Activated T-helper 1 cell treated with anti-CD3 and anti-CD28 coated beads, Interleukin-2, amount 50 U/mL, for 16 hours (primary cell): Measurements from ENCODE around the gene YTHDC1.

Experiments
- DNase-seq, 2 donors: peaks; one replicate each; pipeline ENCODE4 v3.0.0-alpha.2; 2020; ENCODE audit warnings: low read depth in 1 of 2, low spot score in 1 of 2

The YTHDC1 gene

DNA sequence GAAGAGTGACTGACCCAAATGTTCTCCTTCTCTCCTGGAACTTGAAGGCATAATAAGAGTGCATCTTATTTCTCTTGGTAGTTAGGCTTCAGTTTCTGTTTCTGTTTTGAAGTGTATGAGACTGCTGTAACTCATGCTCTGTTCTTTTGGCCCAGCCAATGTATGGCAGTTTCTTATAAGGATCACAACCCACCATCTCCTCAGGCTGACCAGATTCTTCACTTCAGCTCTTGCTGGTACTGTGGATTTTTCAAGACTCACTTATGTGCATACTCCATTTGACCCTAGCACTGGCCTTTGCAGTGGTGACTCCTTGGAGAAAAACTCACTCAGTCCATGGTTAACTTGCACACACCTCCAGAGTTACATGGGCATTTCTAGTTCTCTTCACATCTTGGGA, 9.6 kb upstream of the YTHDC1 start:
- DNase-seq, result no peak

DNA sequence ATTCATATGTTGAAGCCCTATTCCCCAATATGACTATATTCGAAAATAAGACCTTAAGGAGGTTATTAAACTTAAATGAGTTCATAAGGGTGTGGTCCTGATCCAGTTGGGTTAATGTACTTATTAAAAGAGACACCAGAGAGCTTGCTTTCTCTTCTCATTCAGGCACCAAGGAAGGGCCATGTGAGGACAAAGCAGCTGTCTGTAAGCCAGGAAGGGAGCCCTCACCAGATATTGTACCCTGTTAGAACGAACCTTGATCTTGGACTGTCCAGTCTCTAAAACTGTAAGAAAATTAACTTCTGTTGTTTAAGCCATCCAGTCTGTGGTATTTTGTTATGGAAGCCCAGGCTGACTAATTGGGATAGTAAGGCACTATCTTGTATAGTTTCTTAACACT, 9.1 kb upstream of the YTHDC1 start:
- DNase-seq, result no peak

- DNase-seq, result no peak
These were observed 2.9 kb upstream of the YTHDC1 start for GRCh38 chr4:68352791-68353190.

DNA sequence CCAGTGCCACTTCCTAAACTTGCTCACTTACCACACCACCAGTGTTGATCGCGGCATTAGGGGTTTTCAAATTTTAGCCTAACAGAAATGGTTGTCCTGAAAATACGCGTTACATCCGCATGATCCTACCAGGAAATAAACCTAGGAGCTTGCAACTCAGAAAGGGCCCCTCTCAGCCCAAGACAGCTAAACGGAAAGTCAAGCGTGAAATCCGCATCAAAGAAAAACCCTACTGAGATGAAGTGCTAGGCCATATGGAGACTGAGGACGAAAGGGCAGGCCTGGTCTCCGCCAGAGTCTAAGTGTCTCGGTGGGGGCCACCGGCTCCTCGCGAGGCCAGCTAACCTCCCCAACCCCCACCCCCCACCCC, 626 bp downstream of the YTHDC1 start:
- DNase-seq, result no peak

GRCh38 chr4:68348577-68348976, 1.3 kb downstream of the YTHDC1 start:
- DNase-seq, result no peak

GRCh38 chr4:68347845-68348244, 2.0 kb downstream of the YTHDC1 start:
- no peak for DNase-seq

GRCh38 chr4:68346461-68346860, 3.4 kb downstream of the YTHDC1 start:
- no peak for DNase-seq

GRCh38 chr4:68344785-68345184, 5.1 kb downstream of the YTHDC1 start:
- no peak for DNase-seq

GRCh38 chr4:68344049-68344448, 5.8 kb downstream of the YTHDC1 start:
- DNase-seq, result no peak

DNA sequence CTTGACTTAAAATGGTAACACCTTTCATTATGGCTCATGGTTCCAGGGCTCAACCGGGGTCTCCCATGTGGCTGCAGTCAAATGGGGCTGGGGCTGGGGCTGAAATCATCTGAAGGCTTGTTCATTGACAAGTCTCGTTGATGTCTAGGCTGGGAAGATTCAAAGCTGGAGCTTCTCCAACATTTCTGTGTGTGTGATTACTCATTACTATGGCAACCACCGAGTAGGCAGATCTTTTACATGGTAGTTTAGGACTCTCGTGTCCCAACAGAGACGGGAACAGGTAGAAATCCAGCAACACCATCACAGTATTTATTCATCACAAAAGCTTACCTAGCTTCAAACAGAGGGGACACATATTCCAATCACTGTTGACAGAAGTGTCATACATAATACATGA, 7.8 kb downstream of the YTHDC1 start:
- no peak for DNase-seq

GRCh38 chr4:68338625-68339024, 11.3 kb downstream of the YTHDC1 start:
- DNase-seq, result no peak

DNA sequence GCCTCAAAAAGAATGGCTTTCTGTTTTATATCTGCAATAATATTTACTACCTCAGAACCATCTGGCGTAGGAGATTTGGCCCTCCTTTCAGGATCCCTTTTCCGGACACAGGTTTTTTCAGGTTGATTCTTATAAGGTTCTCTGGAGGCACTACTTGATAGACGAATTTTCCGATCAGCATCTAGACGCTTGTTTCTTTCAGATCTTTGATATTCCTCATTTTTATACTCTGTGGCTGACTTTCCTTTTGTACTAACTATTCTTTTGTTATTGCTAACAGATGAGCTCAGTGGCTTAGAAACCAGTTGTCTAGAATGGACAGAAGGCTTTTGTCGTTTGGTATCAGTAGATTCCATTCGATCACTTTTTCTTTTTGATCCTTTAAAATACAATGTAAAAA, 12.4 kb downstream of the YTHDC1 start:
- DNase-seq, result no peak

- no peak for DNase-seq
These were observed 12.9 kb downstream of the YTHDC1 start for GRCh38 chr4:68337004-68337403.

GRCh38 chr4:68336530-68336929, 13.4 kb downstream of the YTHDC1 start:
- DNase-seq, result no peak

GRCh38 chr4:68326141-68326540, 23.7 kb downstream of the YTHDC1 start:
- no peak for DNase-seq

DNA sequence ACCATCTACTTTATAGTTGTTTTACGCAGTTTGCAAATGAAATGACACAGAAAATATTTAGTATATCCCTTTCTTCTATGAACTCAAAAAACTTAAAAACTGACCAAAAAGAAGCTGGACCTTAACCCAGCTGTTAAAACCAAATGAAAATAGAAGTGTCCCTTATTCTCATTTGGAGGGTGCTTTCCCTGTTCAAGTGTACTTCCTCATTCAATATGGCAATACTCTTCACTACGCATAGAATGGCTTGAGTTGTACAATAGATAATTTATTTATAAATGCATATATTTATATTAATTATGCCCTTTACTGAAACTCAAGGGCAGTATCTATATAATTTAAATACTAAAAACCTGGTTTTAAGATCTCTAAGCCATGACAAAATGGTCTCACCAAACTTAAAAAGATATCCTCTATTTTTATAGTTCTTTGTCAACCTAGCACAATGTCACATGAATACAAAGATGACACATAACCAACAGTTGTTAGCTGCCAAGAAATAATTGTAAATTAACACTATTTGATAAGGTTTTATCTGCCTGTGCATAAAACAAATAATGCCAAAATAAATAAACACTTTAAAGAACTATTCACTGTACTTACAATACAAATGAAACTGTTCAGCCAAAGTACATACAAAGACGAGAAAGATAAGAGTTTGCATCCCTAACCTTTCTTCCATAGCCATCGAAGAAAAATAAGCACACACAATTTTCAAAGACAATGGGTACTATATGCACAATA, 25.2 kb downstream of the YTHDC1 start:
- no peak for DNase-seq

GRCh38 chr4:68319040-68319439, 30.9 kb downstream of the YTHDC1 start:
- no peak for DNase-seq

GRCh38 chr4:68316193-68316969, 33.5 kb downstream of the YTHDC1 start:
- no peak for DNase-seq

- no peak for DNase-seq
These were observed 39.1 kb downstream of the YTHDC1 start for GRCh38 chr4:68310651-68311247.

- DNase-seq, result no peak
These were observed 45.2 kb downstream of the YTHDC1 start for GRCh38 chr4:68304731-68305130.

DNA sequence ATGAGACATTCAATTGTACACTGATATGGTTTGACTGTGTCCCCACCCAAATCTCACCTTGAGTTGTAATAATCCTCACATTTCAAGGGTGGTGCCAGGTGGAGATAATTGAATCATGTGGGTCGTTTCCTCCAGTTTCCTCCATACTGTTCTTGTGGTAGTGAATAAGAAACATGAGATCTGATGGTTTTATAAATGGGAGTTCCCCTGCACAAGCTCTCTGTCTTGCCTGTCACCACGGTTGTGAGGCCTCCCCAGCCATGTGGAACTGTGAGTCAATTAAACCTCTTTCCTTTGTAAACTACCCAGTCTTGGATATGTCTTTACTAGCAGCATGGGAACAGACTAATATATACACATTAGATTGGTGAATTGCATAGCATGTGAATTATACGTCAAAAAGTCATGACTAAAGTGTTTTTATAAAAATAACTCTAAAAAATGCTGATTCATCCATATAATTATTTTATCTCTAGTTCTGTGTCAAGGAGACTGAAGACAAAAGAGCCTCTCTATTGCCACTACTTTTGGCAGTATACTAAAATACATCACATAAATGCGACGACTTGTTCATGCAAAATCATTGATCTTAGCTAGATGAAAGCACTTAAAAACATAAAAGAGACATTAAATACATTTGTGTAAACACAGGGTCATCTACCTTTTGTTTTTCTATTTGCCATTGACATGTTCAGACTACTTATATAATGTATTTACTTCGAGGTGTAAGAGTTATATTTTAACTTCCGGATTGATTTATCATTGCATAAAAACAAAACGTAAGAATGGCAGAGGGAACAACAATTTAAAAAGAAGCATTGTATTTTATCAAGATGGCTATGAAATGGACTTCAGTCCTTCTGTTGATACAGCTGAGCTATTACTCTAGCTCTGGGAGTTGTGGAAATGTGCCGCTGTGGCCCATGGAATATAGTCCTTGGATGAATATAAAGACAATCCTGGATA, 50.1 kb downstream of the YTHDC1 start:
- no peak for DNase-seq
